HEK293T (cell line): ENCODE data around the gene IPO11.

Experiments
- ARNT ChIP-seq: fragments of 450-650 bp; IDR thresholded peaks from 2 replicates; pipeline ENCODE4 v1.6.1; 2017; ENCODE audit warnings: mild to moderate bottlenecking
- BHLHE40 ChIP-seq: fragments of 450-650 bp; IDR thresholded peaks from 2 replicates; pipeline ENCODE4 v1.6.1; 2016; ENCODE audit warnings: mild to moderate bottlenecking, moderate library complexity, borderline replicate concordance
- ELF4 ChIP-seq: fragments of 450-650 bp; IDR thresholded peaks from 2 replicates; pipeline ENCODE4 v1.6.1; 2017; ENCODE audit warnings: antibody characterized with exemption
- FOXK2 ChIP-seq: fragments of 450-650 bp; IDR thresholded peaks from 2 replicates; pipeline ENCODE4 v1.6.1; 2016; ENCODE audit warnings: mild to moderate bottlenecking
- HDGF ChIP-seq: fragments of 450-650 bp; IDR thresholded peaks from 2 replicates; pipeline ENCODE4 v1.6.1; 2017; ENCODE audit warnings: antibody characterized with exemption, borderline replicate concordance
- L3MBTL2 ChIP-seq: fragments of 450-650 bp; conservative IDR thresholded peaks from 2 replicates; pipeline ENCODE4 v1.6.1; 2016; ENCODE audit warnings: mild to moderate bottlenecking
- LEF1 ChIP-seq: fragments of 450-650 bp; IDR thresholded peaks from 2 replicates; pipeline ENCODE4 v1.6.1; 2017; ENCODE audit warnings: mild to moderate bottlenecking, borderline replicate concordance
- NFRKB ChIP-seq: fragments of 450-650 bp; IDR thresholded peaks from 2 replicates; pipeline ENCODE4 v1.6.1; 2016; ENCODE audit warnings: mild to moderate bottlenecking, moderate library complexity
- SP1 ChIP-seq: fragments of 450-650 bp; IDR thresholded peaks from 2 replicates; pipeline ENCODE4 v1.6.1; 2017
- SUZ12 ChIP-seq: fragments of 450-650 bp; IDR thresholded peaks from 2 replicates; pipeline ENCODE4 v1.6.1; 2016; ENCODE audit warnings: mild to moderate bottlenecking
- TARDBP ChIP-seq: fragments of 450-650 bp; IDR thresholded peaks from 2 replicates; pipeline ENCODE4 v1.6.1; 2016
- ZNF384 ChIP-seq: fragments of 450-650 bp; IDR thresholded peaks from 2 replicates; pipeline ENCODE4 v1.6.1; 2016
- TF ChIP-seq, protein P1 (sequence below): fragments of 450-650 bp; IDR thresholded peaks from 2 replicates; pipeline ENCODE4 v1.6.1; 2016

DNA sequence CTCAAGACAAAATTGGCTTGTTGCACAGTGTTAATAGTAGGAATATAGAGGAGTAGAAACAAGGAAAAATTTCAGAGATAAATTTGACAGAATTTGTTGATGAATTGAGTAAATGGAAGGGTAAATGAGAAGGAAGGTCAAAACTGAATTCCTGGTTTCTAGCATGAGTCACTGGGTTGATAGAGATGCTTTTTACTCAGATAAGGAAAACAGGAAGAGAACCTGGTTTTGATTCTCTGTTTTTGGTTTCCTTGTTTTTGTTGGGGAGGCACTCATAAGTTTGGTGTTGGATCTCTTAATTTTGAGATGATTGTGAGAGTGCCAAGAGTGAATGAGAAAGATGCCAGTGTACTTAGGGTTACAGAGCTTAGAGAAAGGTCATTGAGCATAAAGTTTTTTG lies 173.2 kb downstream of the IPO11 start:
- no peak for TF ChIP-seq SP1
- TF ChIP-seq LEF1, result no peak
- TF ChIP-seq, protein P1, sequence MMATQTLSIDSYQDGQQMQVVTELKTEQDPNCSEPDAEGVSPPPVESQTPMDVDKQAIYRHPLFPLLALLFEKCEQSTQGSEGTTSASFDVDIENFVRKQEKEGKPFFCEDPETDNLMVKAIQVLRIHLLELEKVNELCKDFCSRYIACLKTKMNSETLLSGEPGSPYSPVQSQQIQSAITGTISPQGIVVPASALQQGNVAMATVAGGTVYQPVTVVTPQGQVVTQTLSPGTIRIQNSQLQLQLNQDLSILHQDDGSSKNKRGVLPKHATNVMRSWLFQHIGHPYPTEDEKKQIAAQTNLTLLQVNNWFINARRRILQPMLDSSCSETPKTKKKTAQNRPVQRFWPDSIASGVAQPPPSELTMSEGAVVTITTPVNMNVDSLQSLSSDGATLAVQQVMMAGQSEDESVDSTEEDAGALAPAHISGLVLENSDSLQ, result no peak
- no peak for TF ChIP-seq TARDBP
- TF ChIP-seq ZNF384, result no peak
- no peak for TF ChIP-seq NFRKB
- no peak for TF ChIP-seq FOXK2
- no peak for TF ChIP-seq ELF4
- no peak for TF ChIP-seq HDGF
- no peak for TF ChIP-seq BHLHE40
- no peak for TF ChIP-seq SUZ12
- no peak for TF ChIP-seq ARNT
- no peak for TF ChIP-seq L3MBTL2
